ENCODE measurements around the gene DMKN.

- TF ChIP-seq POLR2A (IDR thresholded peaks at IDR 0.05) = no peak
- no peak for TF ChIP-seq CTCF (IDR thresholded peaks at IDR 0.05)
These were observed 15.0 kb upstream of the DMKN start, which contains the start of gene SBSN for GRCh38 chr19:35528218-35529038.

Measured in adrenal gland (tissue), 5 donors.